Measurements from ENCODE around the gene APOC4.

GRCh38 chr19:44951179-44952159 is 9.4 kb downstream of the APOC4 start:
- TF ChIP-seq CTCF (IDR thresholded peaks at IDR 0.05) (peak; percentile 69 to 84 (median 76)), POLR2A (IDR thresholded peaks at IDR 0.05) (no peak), POLR2AphosphoS5 (IDR thresholded peaks at IDR 0.05) (no peak), EP300 (IDR thresholded peaks at IDR 0.05) (no peak)
